ENCODE data around the gene PPP1R9B.

The PPP1R9B gene

DNA sequence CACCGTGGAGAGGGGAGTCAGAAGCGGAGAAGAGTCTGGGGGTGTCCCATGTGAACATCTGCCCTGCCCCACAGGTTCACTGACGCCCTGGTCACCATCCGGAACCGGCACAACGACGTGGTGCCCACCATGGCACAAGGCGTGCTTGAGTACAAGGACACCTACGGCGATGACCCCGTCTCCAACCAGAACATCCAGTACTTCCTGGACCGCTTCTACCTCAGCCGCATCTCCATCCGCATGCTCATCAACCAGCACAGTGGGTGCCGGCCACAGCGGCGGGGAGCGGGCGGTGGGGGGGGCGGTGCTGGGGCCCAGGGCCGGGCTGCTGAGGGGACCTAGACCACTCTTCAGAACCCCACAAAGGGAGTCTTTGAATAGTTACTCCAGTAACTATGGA, 44.7 kb downstream of the PPP1R9B start:
- DNase-seq = no peak

DNA sequence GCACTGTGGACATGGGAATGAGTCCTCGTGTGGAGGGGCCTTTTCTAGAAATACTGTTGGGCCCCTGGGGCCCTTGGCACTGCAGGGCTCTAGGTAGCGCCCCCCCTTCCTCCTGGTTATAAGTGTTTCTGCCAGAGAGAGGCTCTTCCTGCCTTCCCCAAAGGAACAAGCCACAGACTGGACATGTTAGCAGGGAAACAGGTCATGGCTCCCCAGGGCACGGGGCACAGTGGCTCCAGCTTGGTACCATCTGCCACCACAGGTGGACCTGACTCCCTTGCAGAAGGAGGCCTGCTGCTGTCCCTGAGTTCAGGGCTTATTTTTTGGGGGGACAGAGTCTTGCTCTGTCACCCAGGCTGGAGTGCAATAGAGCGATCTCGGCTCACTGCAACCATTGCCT, 46.5 kb downstream of the PPP1R9B start:
- DNase-seq = no peak

DNA sequence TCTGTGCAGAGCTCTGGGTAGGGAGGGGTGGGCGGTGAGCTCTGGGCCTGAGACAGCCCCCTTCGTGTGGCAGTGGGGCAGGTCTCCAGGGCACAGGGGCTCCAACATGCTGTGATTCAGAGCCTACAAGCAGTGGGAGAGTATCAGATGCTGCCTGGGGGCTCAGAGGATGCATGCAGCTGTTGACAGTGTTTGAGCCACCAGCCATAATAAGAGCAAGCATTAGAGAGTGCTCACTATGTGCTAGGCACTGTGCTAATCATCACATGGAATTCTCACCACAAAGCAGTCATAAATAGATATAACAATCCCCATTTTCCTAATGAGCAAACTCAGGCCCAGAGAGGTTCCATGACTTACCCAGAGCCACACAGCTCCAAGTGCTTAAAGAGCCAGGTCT, 47.2 kb downstream of the PPP1R9B start:
- no peak for DNase-seq

DNA sequence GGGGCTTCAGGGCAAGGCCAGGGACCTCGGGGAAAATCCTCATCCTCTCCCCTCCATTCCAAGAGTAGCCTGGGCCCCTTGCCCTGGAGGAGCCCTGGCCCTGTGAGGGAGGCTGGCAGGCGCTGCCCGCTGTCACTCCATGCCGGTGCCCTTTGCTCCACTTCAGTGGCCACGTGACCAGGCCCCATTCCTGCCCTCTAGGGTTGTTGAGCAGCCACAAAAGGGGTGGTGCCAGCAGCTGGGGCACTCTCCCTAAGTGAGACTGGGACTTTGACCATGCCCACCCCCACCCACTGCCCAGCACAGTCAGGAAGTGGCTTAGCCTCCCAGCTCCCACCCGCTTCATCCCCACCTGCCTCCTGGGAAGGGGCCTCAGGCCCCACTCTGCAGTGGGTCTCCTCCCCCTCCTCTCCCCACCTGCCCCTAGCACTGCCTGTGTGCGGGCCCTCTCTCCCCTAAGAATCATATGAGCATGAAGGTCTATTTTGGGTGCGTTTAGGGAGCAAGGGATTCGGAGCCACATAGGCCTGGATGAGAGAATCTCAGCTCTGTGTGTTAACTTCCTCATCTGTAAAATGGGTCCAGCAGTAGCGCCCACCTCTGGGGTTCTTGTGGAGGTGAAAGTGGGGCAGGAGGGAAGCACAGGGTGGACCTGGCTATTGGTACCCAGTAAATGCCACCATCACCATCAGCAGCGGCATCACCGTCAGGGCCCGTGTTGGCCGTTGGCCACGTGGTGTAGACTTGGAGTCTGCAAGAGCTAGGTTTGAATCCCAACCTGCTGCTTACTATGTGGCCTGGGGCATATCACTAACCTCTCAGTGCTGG, 48.1 kb downstream of the PPP1R9B start:
- DNase-seq = no peak

DNA sequence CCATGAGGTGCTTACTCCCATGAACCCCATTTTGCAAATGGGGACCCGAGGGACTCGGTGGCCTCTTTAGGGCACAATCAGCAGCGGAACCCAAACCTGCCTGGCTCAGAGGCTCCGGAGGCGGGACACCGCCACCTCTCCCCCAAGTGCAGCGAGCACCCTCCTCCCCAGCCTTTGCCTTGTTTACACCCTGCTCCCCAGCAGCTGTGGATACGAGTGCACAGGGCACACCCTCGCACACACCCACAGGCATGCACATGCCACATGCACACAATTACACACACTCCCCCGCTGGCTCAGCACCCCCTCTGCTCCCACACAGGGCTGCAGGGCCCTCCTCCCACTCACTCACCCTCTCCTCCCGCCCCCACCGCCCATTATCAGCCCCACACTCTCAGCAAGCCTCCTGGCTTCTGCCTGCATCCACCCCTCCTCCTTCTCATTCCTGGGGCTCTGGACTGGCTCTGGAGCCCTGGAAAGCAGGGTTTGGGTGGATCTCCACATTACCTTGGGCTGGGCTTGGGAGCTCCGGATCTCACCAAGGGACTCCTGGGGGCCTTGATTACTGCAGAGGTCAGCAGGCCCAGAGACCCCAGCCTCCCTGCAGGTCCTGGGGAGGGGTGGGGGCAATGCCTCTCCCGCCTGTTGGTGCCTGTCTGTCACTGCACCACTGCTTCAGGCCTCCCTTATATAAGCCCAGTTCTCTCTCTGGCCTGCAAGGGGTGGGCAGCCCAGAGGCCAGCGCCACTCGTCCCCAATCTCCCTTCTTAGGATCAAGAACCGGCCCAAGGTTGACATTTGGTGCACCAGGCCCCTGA, 48.9 kb downstream of the PPP1R9B start:
- no peak for DNase-seq

DNA sequence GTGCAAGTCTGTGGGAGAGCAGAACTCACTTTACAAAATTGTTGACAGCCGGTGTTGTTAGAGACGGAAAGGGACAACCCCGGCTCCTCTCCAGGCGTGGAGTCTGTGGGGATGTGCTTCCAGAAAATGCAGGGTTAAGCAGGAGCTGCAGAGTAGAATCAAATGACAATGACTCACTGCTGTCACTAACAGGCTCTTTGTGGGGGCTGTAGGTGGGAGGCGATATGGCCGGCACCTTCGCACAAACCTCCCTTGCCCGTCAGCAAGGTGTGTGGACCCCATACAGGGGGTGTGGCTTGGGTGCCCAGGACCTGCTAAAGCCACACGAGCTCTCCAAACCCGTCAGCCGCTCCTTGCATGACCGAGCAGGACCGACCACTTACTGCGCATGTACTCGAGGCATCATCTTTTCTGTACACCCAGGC, 49.5 kb downstream of the PPP1R9B start:
- no peak for DNase-seq

DNA sequence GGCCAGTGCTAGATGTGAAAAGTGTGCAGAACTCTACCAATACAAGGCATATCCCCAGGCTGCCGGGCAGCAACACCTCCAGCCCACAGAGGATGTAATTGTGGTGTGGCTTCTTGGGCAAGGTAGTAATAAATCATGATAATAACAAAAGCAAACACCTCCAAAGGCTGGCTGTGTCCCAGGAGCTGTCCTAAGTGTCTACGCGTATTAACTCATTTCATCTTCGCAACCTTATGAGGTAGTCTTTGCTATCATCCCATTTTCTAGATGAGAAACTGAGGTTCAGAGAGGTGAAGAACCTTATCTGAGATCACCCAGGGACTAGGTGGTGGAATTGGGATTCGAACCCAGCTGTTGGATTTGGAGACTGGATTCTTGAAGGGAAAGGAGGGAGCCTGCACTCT, 50.0 kb downstream of the PPP1R9B start:
- no peak for DNase-seq

DNA sequence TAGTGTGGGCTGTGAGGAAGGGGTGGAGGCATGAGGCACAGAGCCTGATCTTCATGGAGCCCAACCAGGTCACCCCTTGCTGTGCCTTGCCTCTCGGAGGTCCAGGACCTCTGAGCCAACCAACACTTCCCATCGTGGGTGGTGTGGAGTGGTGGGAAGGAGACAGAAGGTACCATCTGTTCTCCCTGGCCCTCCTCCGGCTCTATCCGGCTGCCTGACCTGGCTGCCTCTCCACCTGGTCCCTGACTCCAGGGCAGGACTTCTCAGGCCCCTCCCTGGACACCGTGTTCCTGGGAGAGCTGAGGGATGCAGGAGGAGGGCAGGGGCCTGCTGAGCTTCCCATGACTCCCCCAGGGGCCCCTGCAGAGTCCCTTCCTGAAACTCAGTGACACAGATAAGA, 51.5 kb downstream of the PPP1R9B start:
- DNase-seq = no peak

DNA sequence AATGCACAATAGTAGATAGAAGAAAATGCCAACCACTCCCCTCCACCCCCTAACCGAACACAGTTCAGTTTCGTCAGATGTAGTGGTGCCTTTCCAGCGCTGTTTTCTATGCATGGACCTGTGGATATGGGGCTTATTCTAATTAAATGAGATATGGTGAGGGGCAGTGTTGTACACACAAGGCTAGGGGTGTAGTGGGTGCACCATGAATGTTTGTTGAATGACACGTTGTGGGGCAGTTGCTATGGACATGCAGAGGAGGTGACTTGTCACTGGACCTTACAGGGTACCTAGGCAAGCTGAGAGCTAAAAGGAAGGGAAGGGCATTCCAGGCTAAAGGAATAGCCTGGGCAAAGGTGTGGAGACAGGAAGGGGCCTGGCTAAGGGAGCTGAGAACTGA, 51.9 kb downstream of the PPP1R9B start:
- DNase-seq = no peak

DNA sequence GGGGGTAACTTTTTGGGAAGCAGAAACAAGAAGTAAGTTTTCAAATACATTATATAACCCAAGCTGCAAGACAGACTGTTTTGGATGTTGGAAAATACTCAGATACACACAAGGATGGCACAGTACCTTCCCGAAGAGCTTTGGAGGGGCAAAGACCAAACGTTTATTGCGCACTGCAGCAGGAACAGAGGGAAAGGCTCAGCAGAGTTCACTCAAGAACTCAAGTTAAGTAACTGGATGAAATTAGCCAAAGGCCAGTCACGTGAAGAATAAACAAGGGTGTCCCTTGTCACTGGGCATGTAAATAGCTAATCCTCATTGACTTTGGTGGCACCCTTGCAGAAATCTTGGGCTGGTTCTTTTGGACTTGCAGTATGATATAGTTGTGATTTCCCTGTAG, 52.6 kb downstream of the PPP1R9B start:
- no peak for DNase-seq

DNA sequence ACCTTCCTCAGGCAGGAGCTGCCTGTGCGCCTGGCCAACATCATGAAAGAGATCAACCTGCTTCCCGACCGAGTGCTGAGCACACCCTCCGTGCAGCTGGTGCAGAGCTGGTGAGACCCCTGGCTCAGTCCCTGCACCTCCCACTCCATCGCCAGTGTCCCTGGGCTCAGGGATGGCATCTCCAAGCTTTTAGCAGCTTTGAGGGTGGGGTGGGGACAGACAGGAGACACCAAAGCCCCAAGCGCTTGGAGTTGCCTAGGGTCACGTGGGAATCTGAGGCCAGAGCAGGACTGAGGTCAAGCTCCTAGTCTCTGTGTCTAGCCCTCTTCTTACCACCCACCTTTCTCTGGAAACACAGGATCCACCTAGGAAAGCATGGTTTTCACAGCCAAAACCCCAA, 53.0 kb downstream of the PPP1R9B start:
- no peak for DNase-seq

DNA sequence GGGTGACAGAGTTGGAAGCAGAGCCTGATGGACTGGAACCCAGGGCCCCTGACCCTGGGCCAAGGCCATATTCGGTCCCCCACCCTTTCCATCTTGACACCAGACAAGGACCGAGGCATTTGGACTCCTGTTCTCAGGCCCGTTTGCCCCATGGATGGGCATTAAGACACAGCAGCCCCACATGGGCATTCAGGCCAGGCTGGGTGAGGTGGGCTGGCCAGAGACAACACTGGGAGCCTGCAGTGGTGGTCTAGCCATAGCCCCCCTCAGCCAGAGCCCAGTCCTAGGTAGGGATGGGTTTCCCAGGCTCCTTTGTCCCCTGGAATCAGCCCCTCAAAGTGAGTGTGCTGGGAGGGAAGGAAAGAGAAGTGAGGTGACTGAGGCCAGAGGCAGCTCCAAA, 53.7 kb downstream of the PPP1R9B start:
- DNase-seq = no peak

DNA sequence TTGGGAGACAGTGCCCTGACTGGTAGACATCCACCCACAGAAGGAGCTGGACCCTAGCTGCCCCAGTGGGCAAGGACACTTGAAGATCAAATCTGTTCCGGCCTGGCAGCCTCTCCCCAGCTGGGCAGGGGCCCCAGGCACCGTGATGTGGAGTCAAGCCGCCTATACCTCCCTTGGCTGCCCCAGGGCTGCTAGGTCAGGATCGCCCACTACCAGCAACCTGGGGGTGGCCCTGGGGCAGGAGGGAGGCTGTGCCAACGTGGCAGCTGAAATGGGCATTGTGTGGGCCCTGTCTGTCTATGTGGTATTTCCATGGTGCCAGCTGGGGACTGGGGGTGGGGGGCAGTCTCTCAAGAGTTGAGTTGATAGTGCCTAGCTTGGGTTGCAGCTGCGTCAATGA, 54.4 kb downstream of the PPP1R9B start:
- no peak for DNase-seq

DNA sequence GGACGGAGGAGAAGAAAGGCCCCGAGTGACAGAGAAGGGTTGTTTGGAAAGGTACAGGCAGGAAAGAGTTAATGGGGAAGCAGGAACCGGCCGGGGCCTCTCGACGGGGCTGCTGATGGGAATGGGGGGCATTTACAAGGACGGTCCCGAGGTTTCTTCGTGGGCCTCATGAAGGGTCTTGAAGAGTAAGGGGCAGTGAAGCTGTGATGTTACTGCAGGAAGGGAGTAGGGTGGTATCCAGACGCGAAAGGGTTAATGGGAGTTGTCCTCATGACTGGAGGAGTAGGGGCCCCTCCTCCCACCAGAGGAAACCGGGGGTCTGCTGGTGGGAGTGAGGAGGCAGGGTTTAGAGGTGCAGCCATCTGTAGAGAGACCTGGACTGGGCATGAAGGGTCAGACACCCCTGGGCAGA, 54.8 kb downstream of the PPP1R9B start:
- no peak for DNase-seq

DNA sequence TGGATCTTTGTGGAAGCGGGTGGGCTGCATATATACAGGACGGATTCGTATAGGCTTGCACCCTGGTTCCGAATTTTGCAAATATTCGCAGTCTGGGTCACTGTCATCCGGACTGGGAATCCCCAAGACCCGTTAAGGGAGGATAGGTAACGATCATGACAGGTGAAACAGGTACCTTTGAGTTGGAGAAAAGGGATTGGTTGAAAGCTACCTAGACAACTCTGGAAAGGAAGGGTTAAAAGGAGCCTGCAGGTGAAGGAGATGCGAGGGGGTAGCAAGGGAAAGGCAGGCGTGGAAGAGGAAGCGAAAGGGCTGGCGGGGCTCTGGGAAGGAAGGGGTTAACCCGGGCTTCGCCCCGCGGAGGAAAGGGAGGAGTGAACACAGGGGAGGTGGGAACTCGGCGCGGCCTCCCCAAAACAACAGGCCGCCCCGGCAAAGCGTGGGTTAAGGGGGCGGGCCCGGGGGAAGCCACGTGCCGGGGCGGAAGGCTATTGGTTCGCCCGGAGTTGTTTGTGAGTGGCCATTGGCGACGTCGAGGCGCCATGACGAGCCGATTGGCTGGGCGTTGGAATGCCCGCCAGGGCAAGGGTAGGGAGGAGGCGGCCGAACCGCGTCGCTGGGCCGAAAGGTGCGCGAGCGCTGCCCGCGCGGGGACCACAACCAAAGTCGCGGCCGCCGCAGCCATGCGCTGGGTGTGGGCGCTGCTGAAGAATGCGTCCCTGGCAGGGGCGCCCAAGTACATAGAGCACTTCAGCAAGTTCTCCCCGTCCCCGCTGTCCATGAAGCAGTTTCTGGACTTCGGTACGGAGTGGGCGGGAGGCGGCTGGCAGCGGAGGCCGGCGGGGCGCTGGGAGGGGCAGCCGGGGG, 55.5 kb downstream of the PPP1R9B start, which contains the start of gene PDK2:
Gene PDK2 (plus strand): TSS at position 599 of the 867 bp plus-strand sequence. CDS start 85 bp downstream, at position 684.
- peak; percentile 95 for DNase-seq

DNA sequence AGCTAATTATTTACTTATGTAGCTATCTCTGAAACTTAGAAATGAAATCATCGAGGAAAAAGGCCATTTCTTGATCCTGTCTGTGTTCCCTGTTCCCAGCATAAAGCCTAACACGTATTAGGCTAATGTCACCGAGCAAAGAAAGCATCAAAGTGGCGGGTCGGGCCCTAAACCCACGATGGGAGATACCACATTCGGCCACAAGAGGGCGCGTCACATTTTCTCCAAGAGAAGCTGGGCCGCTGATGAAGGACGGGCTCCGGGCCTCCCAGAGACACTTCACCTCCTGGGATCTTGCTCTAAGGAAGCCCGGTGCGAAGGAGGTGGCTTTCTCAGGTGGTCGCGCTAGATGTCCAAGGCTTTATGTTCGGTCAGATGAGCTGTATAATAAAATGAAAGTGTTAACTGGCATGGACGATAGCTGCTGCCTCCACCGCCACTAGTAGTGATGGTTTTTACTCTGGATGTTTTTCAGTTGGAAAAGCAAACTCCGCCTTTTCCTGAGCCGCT, 56.2 kb downstream of the PPP1R9B start:
- DNase-seq = peak; percentile 82

DNA sequence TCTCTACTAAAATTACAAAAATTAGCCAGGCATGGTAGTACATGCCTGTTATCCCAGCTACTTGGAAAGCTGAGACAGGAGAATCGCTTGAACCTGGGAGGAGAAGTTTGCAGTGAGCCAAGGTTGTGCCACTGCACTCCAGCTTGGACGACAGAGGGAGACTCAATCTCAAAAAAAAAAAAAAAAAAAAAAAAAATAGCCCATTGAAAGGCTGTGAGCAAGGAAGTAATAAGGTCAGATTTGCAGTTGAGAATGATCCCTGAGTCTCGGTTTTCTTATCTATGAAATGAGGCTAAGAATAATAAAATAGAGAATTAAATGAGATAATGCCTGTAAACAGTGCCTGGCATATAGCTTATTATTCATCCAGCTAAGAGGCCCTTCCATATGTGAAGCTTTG, 56.7 kb downstream of the PPP1R9B start:
- no peak for DNase-seq

DNA sequence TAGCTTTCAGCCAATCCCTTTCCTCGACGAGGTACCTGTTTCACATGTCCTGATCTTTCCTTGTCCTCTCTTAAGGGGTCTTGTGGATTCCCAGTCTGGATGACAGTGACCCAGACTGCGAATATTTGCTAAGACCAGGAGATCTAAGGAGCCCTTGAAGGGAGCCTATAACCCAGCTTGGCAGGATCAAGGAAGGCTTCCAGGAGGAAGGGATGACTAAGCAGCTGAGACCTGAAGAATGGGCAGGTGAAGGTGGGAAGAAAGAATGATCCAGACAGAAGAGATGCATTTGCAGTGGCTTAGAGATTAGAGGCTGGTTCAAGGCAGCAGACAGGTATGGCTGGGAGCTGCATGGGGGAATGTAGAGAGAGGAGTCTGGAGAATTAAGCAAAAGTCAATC, 57.2 kb downstream of the PPP1R9B start:
- DNase-seq = no peak

DNA sequence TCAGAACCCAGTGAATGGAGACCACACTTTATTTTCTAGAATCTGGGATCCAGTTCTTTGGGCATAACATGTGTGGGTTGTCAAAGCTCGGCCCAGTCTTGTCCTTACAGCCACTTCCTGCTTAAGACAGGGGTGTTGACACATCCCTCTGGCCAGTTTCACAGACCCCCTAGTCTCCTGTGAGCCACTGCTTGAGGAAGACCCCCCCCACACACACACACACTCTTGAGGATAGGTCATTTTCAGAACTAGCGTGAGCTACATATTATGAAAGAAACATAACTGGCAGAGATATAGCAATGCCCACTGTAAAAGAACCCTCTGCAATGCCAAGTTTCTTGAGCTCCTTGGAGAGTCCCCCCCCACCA, 58.6 kb downstream of the PPP1R9B start:
- DNase-seq = no peak

DNA sequence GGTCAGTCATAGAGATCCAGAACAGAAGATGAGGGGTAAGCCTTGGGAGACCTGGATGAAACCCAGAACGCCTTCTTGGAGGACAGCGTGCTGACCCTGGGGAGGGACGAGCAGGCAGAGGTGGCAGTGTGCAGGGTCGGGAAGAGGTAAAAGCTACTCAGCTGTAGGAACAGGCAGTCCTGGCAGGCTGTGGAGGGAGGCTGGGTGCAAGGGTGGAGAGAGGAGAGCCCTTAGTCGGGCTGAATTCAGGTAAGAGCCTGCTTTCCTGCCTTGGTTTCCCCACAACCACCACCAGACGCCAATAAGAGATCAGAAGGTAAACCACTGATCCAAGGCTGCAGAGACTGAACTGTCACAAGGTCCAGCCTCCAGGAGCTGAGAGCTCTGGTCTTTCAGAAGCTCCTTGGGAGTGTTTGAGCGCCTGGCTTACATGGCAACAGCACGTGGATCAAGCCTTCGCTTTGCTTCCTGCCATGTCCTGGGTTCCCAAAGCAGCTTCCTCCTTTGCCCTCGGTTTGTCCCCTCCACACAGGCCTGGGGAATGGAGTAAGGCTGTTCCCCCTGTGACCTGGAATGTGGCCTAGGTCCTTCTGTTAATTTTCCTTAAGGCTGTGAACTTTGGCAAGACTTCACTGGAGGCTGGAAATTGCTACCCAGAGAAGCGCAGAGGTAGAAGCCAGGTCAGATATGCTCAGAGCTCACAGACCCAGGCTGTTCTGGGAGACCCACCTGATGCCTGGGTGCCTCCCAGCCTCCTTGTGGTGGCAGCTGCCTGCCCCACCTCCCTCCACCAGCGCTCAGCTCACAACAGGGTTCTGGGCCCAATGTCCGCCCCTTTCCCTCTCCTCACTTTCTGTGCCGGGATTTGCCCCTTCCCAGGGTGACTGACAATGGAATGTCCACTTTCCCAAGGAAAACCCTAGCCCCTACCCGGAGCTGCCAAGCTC, 59.2 kb downstream of the PPP1R9B start:
- no peak for DNase-seq

DNA sequence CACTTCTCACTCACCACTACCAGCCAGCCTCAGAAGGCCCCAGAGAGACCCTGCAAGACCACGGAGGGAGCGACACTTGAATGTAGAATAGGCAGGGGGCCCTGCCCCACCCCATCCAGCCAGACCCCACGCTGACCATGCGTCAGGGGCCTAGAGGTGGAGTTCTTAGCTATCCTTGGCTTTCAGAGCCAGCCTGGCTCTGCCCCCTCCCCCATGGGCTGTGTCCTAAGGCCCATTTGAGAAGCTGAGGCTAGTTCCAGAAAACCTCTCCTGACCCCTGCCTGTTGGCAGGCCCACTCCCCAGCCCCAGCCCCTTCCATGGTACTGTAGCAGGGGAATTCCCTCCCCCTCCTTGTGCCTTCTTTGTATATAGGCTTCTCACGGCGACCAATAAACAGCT, 60.4 kb downstream of the PPP1R9B start:
- no peak for DNase-seq
